K562 (cell line): ENCODE measurements around the gene TRMT10A. TPM values are rescaled to one million over a fixed set of nuclear protein-coding genes. Genes with fewer than 3 reads are reported as not detected.

Experiments used
- ATAC-seq: fragments of 200-7000 bp; cut with Tn5 transposase; 3 replicates; pipeline ENCODE4 v1.9.1; 2020; ENCODE audit warnings: moderate library complexity
- Bru-seq: library from RNA; stranded (reverse); fragments of 400-500 nt; gene quantifications from one replicate; lab custom pipeline; 2021; lab: Mats Ljungman, UMichigan
- BruChase-seq, 2 experiments: library from RNA; stranded (reverse); fragments of 400-500 nt; gene quantifications; one replicate each; lab custom pipeline; 2021; lab: Mats Ljungman, UMichigan
- BruUV-seq: library from RNA; stranded (reverse); fragments of 400-500 nt; replicated peaks from 2 replicates; lab custom pipeline; 2021; lab: Mats Ljungman, UMichigan
- CTCF ChIA-PET: fragments of 300-600 bp; formaldehyde crosslinking; extraction: SDS; loops from one replicate; lab custom pipeline; 2021; ENCODE audit warnings: low intra/inter-chr PET ratio; lab: Yijun Ruan, JAX
- POLR2A ChIA-PET: fragments of 300-600, 350-650 bp; sonication (Branson Sonifier 250); formaldehyde crosslinking; extraction: SDS; loops from one replicate; lab custom pipeline; 2021; ENCODE audit warnings: antibody characterized with exemption, inconsistent platforms; lab: Yijun Ruan, JAX
- DNase-seq, 4 experiments: peaks; one replicate each; pipeline versions ENCODE4 v3.0.0 to v3.0.0-alpha.2; 2011 to 2018; ENCODE audit warnings: low spot score in 3 of 4, mixed read lengths in 3 of 4; ENCODE audit errors: extremely low read depth in 1 of 4
- FAIRE-seq: peaks from 2 replicates; lab custom pipeline; 2011; peaks lifted over from hg19 to GRCh38; lab: Jason Lieb, UNC
- H2AFZ ChIP-seq: 2 replicates; pipeline ENCODE4 v1.6.0; 2011; ENCODE audit warnings: low read depth, low read length, control low read depth, inconsistent platforms
- H3K27ac ChIP-seq: fragments of 200-600 bp; 3 replicates; pipeline ENCODE4 v1.8.0; 2011; ENCODE audit warnings: low read depth, mild to moderate bottlenecking, control low read depth, inconsistent platforms, low read length, moderate library complexity, mixed read lengths; ENCODE audit errors: extremely low read depth
- H3K27me3 ChIP-seq, 2 experiments: fragments of 300-600 bp in 1 of 2; 2 replicates in 1 of 2; 3 replicates in 1 of 2; pipeline versions ENCODE4 v1.6.0 to v1.8.0; 2011; ENCODE audit warnings: inconsistent platforms in 2 of 2, low read length in 2 of 2, mild to moderate bottlenecking in 1 of 2, mixed read lengths in 1 of 2, moderate library complexity in 1 of 2; ENCODE audit not compliant: control insufficient read depth in 2 of 2, insufficient read depth in 2 of 2
- H3K36me3 ChIP-seq: fragments of 300-600 bp; 3 replicates; pipeline ENCODE4 v1.8.0; 2011; ENCODE audit warnings: mild to moderate bottlenecking, low read length, inconsistent platforms; ENCODE audit not compliant: control insufficient read depth, insufficient read depth
- H3K4me1 ChIP-seq, 2 experiments: fragments of 200-600 bp in 1 of 2; replicated peaks in 1 of 2; 2 replicates in 1 of 2; 3 replicates in 1 of 2; pipeline versions ENCODE4 v1.5.1 to v1.8.0; 2011; ENCODE audit warnings: inconsistent platforms in 2 of 2, low read length in 2 of 2, mild to moderate bottlenecking in 1 of 2, mixed read lengths in 1 of 2, moderate library complexity in 1 of 2; ENCODE audit not compliant: control insufficient read depth in 2 of 2, insufficient read depth in 2 of 2
- H3K4me2 ChIP-seq: 2 replicates; pipeline ENCODE4 v1.6.1; 2011; ENCODE audit warnings: low read length, control low read depth, inconsistent platforms, mixed read lengths; ENCODE audit not compliant: insufficient read depth
- H3K4me3 ChIP-seq: fragments of 200-600 bp; sonication (generic), shearing (Covaris generic); 2 replicates; pipeline ENCODE4 v1.5.1; 2016; ENCODE audit warnings: control low read depth, inconsistent platforms
- H3K79me2 ChIP-seq: fragments of 200-600 bp; 3 replicates; pipeline ENCODE4 v1.8.0; 2011; ENCODE audit warnings: low read length, inconsistent platforms; ENCODE audit not compliant: control insufficient read depth, insufficient read depth
- H3K9ac ChIP-seq, 2 experiments: 2 replicates each; pipeline versions ENCODE4 v1.6.0 to v1.6.1; 2011; ENCODE audit warnings: low read depth in 2 of 2, low read length in 2 of 2, control low read depth in 1 of 2, inconsistent platforms in 1 of 2, mild to moderate bottlenecking in 1 of 2, mixed read lengths in 1 of 2; ENCODE audit not compliant: insufficient read depth in 1 of 2
- H3K9me1 ChIP-seq: one replicate; pipeline ENCODE4 v1.6.0; 2011; ENCODE audit warnings: inconsistent platforms, mild to moderate bottlenecking, low read length, moderate library complexity; ENCODE audit not compliant: control insufficient read depth, insufficient read depth
- H3K9me3 ChIP-seq: replicated peaks from 2 replicates; pipeline ENCODE4 v1.5.1; 2011; ENCODE audit warnings: low read depth, low read length, inconsistent platforms; ENCODE audit not compliant: control insufficient read depth, insufficient read depth
- H4K20me1 ChIP-seq: replicated peaks from 2 replicates; pipeline ENCODE4 v1.6.1; 2011; ENCODE audit warnings: low read length, inconsistent platforms, mixed read lengths; ENCODE audit not compliant: control insufficient read depth, insufficient read depth
- CGGBP1 ChIP-seq: fragments of 250-450 bp; sonication (Bioruptor Pico); IDR thresholded peaks from 2 replicates; pipeline ENCODE4 v1.9.0; 2021; ENCODE audit warnings: mild to moderate bottlenecking
- E2F8 ChIP-seq: fragments of 450-650 bp; IDR thresholded peaks from 2 replicates; pipeline ENCODE4 v1.7.1; 2018; ENCODE audit warnings: mild to moderate bottlenecking, low read depth; ENCODE audit not compliant: partially characterized antibody
- KDM4B ChIP-seq, 2 experiments: fragments of 450-650 bp in 1 of 2; sonication (generic) in 1 of 2; IDR thresholded peaks; 2 replicates each; pipeline ENCODE4 v1.6.1; 2016 to 2017; ENCODE audit warnings: borderline replicate concordance in 2 of 2, antibody characterized with exemption in 1 of 2, low read depth in 1 of 2, mild to moderate bottlenecking in 1 of 2
- POLR2A ChIP-seq: fragments of 450-650 bp; conservative IDR thresholded peaks from 2 replicates; pipeline ENCODE4 v1.6.1; 2016
- POLR2B ChIP-seq: fragments of 450-650 bp; IDR thresholded peaks from 2 replicates; pipeline ENCODE4 v1.6.1; 2018; ENCODE audit warnings: low read depth; ENCODE audit not compliant: partially characterized antibody
- SMAD4 ChIP-seq: fragments of 250-450 bp; sonication (Bioruptor Pico); conservative IDR thresholded peaks from 2 replicates; pipeline ENCODE4 v1.8.0; 2021; ENCODE audit warnings: inconsistent platforms, mild to moderate bottlenecking, moderate library complexity
- ZFPM2 ChIP-seq: fragments of 250-450 bp; sonication (Bioruptor Pico); IDR thresholded peaks from 2 replicates; pipeline ENCODE4 v1.5.1; 2022; ENCODE audit warnings: mild to moderate bottlenecking
- ZNF639 ChIP-seq, 2 experiments: fragments of 200-800 bp in 1 of 2; sonication (Bioruptor generic) in 1 of 2; sonication (generic) in 1 of 2; formaldehyde crosslinking in 1 of 2; IDR thresholded peaks in 1 of 2; conservative IDR thresholded peaks in 1 of 2; 2 replicates each; pipeline versions ENCODE4 v1.5.0 to v1.6.1; 2016 to 2020; ENCODE audit warnings: missing compliant biosample characterization in 1 of 2, missing genetic modification characterization in 1 of 2, missing genetic modification reagents in 1 of 2
- WGBS: fragments of 100-300 bp; shearing (Covaris generic); methylation state at CpG from one replicate; pipeline ENCODE4 v1.1.6; 2016; ENCODE audit warnings: low coverage, mixed read lengths; ENCODE audit not compliant: insufficient coverage; ENCODE audit errors: missing lambda C conversion rate; 5-methylcytosine and 5-hydroxymethylcytosine counted together
- in situ Hi-C: fragments of 300-500 bp; cut with MboI; formaldehyde crosslinking; loops from 4 replicates; pipeline ENCODE4 v1.15.0; 2018; ENCODE audit warnings: inconsistent platforms, mixed read lengths
- intact Hi-C: fragments of 100-400 bp; cut with micrococcal nuclease; formaldehyde crosslinking; loops from 2 replicates; pipeline ENCODE4 v1.14.2; 2022
- long read RNA-seq, 3 experiments: library from polyadenylated mRNA in 2 of 3; library from RNA in 1 of 3; unstranded in 2 of 3; stranded (forward) in 1 of 3; transcript quantifications; one replicate each; pipeline ENCODE4 v2.0.0, GENCODE V29; 2019 to 2022
- polyA minus RNA-seq, 3 experiments: library from RNA; depleted of rRNA, polyadenylated mRNA; stranded (reverse); fragments of >200 nt; gene quantifications; 2 replicates each; pipeline ENCODE4 v1.2.3, GENCODE V29; 2011
- polyA plus RNA-seq, 8 experiments: library from polyadenylated mRNA; depleted of rRNA in 4 of 8; stranded (reverse) in 5 of 8; unstranded in 3 of 8; fragments of >200 nt; fragmentation: Nextera tagmentation in 2 of 8; fragmentation: Illumina TruSeq in 1 of 8; extraction: Ambion mirVana in 2 of 8; extraction: Trizol in 1 of 8; gene quantifications; 2 replicates each; pipeline versions ENCODE4 v1.2.1 to v1.2.3, GENCODE V29; 2011 to 2014; ENCODE audit warnings: inconsistent platforms in 1 of 8, missing spikeins in 1 of 8
- total RNA-seq, 7 experiments: library from RNA; depleted of rRNA in 6 of 7; stranded (reverse); fragments of >200 nt in 6 of 7; fragmentation: Illumina TruSeq in 2 of 7; extraction: Trizol in 2 of 7; gene quantifications; 2 replicates each; pipeline versions ENCODE4 v1.2.1 to v1.2.3, GENCODE V29; 2011 to 2021; ENCODE audit warnings: low replicate concordance in 1 of 7

Gene TRMT10A
- total RNA-seq (2011; cell fraction: chromatin; rRNA removed; ENCODE audit: low replicate concordance): 1.8 and 10.7 TPM in 2 replicates
- total RNA-seq (2011; cell fraction: nucleolus; rRNA removed): 0.50 and 1.2 TPM in 2 replicates
- 2.2 and 3.5 TPM in 2 replicates for total RNA-seq (2011; cell fraction: nucleoplasm; rRNA removed)
- total RNA-seq (2014; rRNA removed) (9.1 and 9.4 TPM in 2 replicates), total RNA-seq (2014; rRNA removed; fragmentation: Illumina TruSeq; extraction: Trizol) (12.9 and 14.4 TPM in 2 replicates), total RNA-seq (2015; rRNA removed; fragmentation: Illumina TruSeq; extraction: Trizol) (12.6 and 12.7 TPM in 2 replicates), total RNA-seq (2021) (6.5 and 7.7 TPM in 2 replicates), polyA plus RNA-seq (2011; rRNA removed) (7.2 and 9.7 TPM in 2 replicates), polyA plus RNA-seq (2014; fragmentation: Illumina TruSeq; extraction: Trizol) (11.1 and 13.8 TPM in 2 replicates), polyA plus RNA-seq (2014; fragmentation: Nextera tagmentation; extraction: Ambion mirVana) (10 to 100 TPM; 13.1 to 16.1 TPM), polyA plus RNA-seq (2014; rRNA removed) (9.0 and 10.6 TPM in 2 replicates), polyA minus RNA-seq (2011; rRNA and poly(A)+ RNA removed) (7.9 and 11.3 TPM in 2 replicates), Bru-seq, nascent RNA (percentile 50 among the genes with signal in this experiment), BruChase-seq, experiment 1, labeled RNA remaining after a 2-hour chase (percentile 57 among the genes with signal in this experiment), BruChase-seq, experiment 2, labeled RNA remaining after a 6-hour chase (percentile 60 among the genes with signal in this experiment)
- polyA plus RNA-seq (2011; cell fraction: cytosol; rRNA removed): 1.0 and 2.3 TPM in 2 replicates
- 2.0 and 3.2 TPM in 2 replicates for polyA plus RNA-seq (2011; cell fraction: nucleus; rRNA removed)
- polyA plus RNA-seq (2012): 7.1 and 7.7 TPM in 2 replicates
- polyA minus RNA-seq (2011; cell fraction: cytosol; rRNA and poly(A)+ RNA removed): 1.8 and 4.3 TPM in 2 replicates
- 3.0 and 3.9 TPM in 2 replicates for polyA minus RNA-seq (2011; cell fraction: nucleus; rRNA and poly(A)+ RNA removed)
- long read RNA-seq, experiment 1, transcript TRMT10A-203 (8 exons, 3,516 nt): minor isoform, 6 of 38 reads
- long read RNA-seq, experiment 1, transcript TRMT10A-202 (8 exons, 1,638 nt): major isoform, 19 of 38 reads
- long read RNA-seq, experiment 1, partial matches to known transcripts: 1 of 38 reads
- long read RNA-seq, experiment 1, other reads (novel, unspliced or antisense): 12 of 38 reads
- long read RNA-seq, experiment 2, partial matches to known transcripts: 3 of 7 reads
- long read RNA-seq, experiment 2, other reads (novel, unspliced or antisense): 4 of 7 reads
- long read RNA-seq, experiment 3, partial matches to known transcripts: 3 of 7 reads
- long read RNA-seq, experiment 3, other reads (novel, unspliced or antisense): 2 of 7 reads

- FAIRE-seq (peak; percentile 97), DNase-seq (peak; percentile 83 to 98 (median 86)), ATAC-seq (peak; percentile 94)
- no peaks in the 10 kb centered on the region for H4K20me1 ChIP-seq
- intact Hi-C loops (loop anchor here (1.0 to 5.0 kb wide), 2 partner anchors 160 to 384 kb away; partner anchors contain the start of gene DNAJB14), in situ Hi-C loops (loop anchor here (10.0 kb wide), 2 partner anchors 231 to 311 kb away; no protein-coding TSS in a partner anchor)
- no peaks in the 10 kb centered on the region for H3K79me2 ChIP-seq
- no peaks in the 10 kb centered on the region for H3K9me3 ChIP-seq
- no peaks in the 10 kb centered on the region for H3K36me3 ChIP-seq
- H3K4me2 ChIP-seq: peak within 1 kb of the TSS; percentile 93
- H3K4me3 ChIP-seq: peak within 1 kb of the TSS; percentile 65
- peaks cover 0 to 4% of the 10 kb centered on the region in 2 experiments; a peak in 1 of 5 replicates for H3K4me1 ChIP-seq
- peak within 1 kb of the TSS; percentile 96 for H3K27ac ChIP-seq
- H3K27me3 ChIP-seq: no peaks in the 10 kb centered on the region
- H3K9me1 ChIP-seq: no peaks in the 10 kb centered on the region
- H3K9ac ChIP-seq: peak within 1 kb of the TSS; percentile 90 to 93
- under 1% methylated on average over 46 of the region's 48 CpGs for WGBS
- no TSS peak for BruUV-seq
- ChIA-PET POLR2A (interaction anchor here (0.6 to 1.3 kb wide), 9 partner anchors 11 to 1173 kb away, joined by 3 to 8 read pairs (median 4); partner anchors contain the start of genes DNAJB14, LAMTOR3 and MTTP), CTCF (no interaction called here)
- H2AFZ ChIP-seq: peak within 1 kb of the TSS; percentile 98
- TF ChIP-seq ZNF639 (CRISPR knock-in tag; conservative IDR thresholded peaks at IDR 0.05 in 1 of 2, IDR thresholded peaks at IDR 0.05 in 1 of 2) (peak in 1 of 2 experiments; percentile 38; a peak in 1 of 4 replicates), SMAD4 (CRISPR knock-in tag) (0 out of 2 replicates have a peak, but pooled peaks have one; percentile 26), POLR2B (peak; percentile 81), E2F8 (peak; percentile 83), POLR2A (peak; percentile 92), KDM4B (IDR thresholded peaks at IDR 0.05; ENCODE audit: borderline replicate concordance in 2 of 2, low read depth in 1 of 2) (peak in 1 of 2 experiments; percentile 64; a peak in 1 of 4 replicates), ZFPM2 (CRISPR knock-in tag) (no peak), CGGBP1 (CRISPR knock-in tag) (no peak)
Measured at GRCh38 chr4:99563310-99564186, at the start of gene TRMT10A. Gene TRMT10A (minus strand): TSS chr4:99564039. CDS start chr4:99559338, 4,701 bp downstream.
